ENCODE results near the gene PHC3. TPM values are rescaled to one million over a fixed set of nuclear protein-coding genes. Genes with fewer than 3 reads are reported as not detected.

PHC3 gene
- total RNA-seq, 2 donors from 2014 or later: 22.9 to 27.5 TPM

- H3K9ac ChIP-seq (ENCODE audit: extremely low read depth, low read length, poor library complexity, severe bottlenecking): no peak overlapping the region
- peaks cover 29% of the 10 kb centered on the region for H3K36me3 Mint-ChIP-seq (ENCODE audit: low read depth)
These were observed 32.5 kb downstream of the PHC3 start for GRCh38 chr3:170149016-170149415.

GRCh38 chr3:170145278-170145677, 36.3 kb downstream of the PHC3 start:
- no peak for TF ChIP-seq CTCF (conservative IDR thresholded peaks at IDR 0.05)
- H3K27me3 Mint-ChIP-seq (ENCODE audit: insufficient read depth): no peaks in the 10 kb centered on the region
- Histone ChIP-seq H3K4me1 (ENCODE audit: control insufficient read depth, insufficient read depth, low read length) (no peaks in the 10 kb centered on the region), H3K36me3 (ENCODE audit: control insufficient read depth, insufficient read depth, low read length) (peaks cover 29% of the 10 kb centered on the region), H3K27me3 (ENCODE audit: control insufficient read depth, insufficient read depth, low read length, poor library complexity, severe bottlenecking) (no peaks in the 10 kb centered on the region), H3K9me3 (ENCODE audit: control insufficient read depth, low read length) (no peaks in the 10 kb centered on the region), H3K4me3 (ENCODE audit: low read length) (no peak overlapping the region), H3K9ac (ENCODE audit: extremely low read depth, low read length, poor library complexity, severe bottlenecking) (no peak overlapping the region), H3K27ac (ENCODE audit: low read depth, low read length) (no peak overlapping the region)
- H3K27ac Mint-ChIP-seq: no peak overlapping the region
- peaks cover 30% of the 10 kb centered on the region for H3K36me3 Mint-ChIP-seq (ENCODE audit: low read depth)
- no peak for DNase-seq
- H3K9me3 Mint-ChIP-seq: no peaks in the 10 kb centered on the region
- no peak overlapping the region for H3K4me3 Mint-ChIP-seq
- 94 to 97% methylated on average over 4 of the region's 4 CpGs for WGBS, 2 experiments (ENCODE audit: insufficient coverage in 1 of 2, insufficient read length in 1 of 2)
- H3K4me1 Mint-ChIP-seq: no peaks in the 10 kb centered on the region

More at GRCh38 chr3:170149016-170149415, 32.5 kb downstream of the PHC3 start:
- Histone ChIP-seq H3K4me1 (ENCODE audit: control insufficient read depth, insufficient read depth, low read length) (no peaks in the 10 kb centered on the region), H3K9me3 (ENCODE audit: control insufficient read depth, low read length) (no peaks in the 10 kb centered on the region), H3K4me3 (ENCODE audit: low read length) (no peak overlapping the region), H3K27ac (ENCODE audit: low read depth, low read length) (no peak overlapping the region), H3K27me3 (ENCODE audit: control insufficient read depth, insufficient read depth, low read length, poor library complexity, severe bottlenecking) (no peaks in the 10 kb centered on the region), H3K36me3 (ENCODE audit: control insufficient read depth, insufficient read depth, low read length) (peaks cover 16% of the 10 kb centered on the region)
- 94 to 98% methylated on average over 5 of the region's 5 CpGs for WGBS, 2 experiments (ENCODE audit: insufficient coverage in 1 of 2, insufficient read length in 1 of 2)
- Mint-ChIP-seq H3K4me3 (no peak overlapping the region), H3K4me1 (peaks cover 3% of the 10 kb centered on the region), H3K27me3 (ENCODE audit: insufficient read depth) (no peaks in the 10 kb centered on the region), H3K27ac (no peak overlapping the region), H3K9me3 (no peaks in the 10 kb centered on the region)
- TF ChIP-seq CTCF (conservative IDR thresholded peaks at IDR 0.05): no peak
- DNase-seq: no peak

- Histone ChIP-seq H3K36me3 (ENCODE audit: control insufficient read depth, insufficient read depth, low read length) (peaks cover 25% of the 10 kb centered on the region), H3K4me1 (ENCODE audit: control insufficient read depth, insufficient read depth, low read length) (no peaks in the 10 kb centered on the region), H3K9ac (ENCODE audit: extremely low read depth, low read length, poor library complexity, severe bottlenecking) (no peak overlapping the region), H3K27ac (ENCODE audit: low read depth, low read length) (no peak overlapping the region), H3K4me3 (ENCODE audit: low read length) (no peak overlapping the region), H3K27me3 (ENCODE audit: control insufficient read depth, insufficient read depth, low read length, poor library complexity, severe bottlenecking) (no peaks in the 10 kb centered on the region), H3K9me3 (ENCODE audit: control insufficient read depth, low read length) (no peaks in the 10 kb centered on the region)
- Mint-ChIP-seq H3K4me1 (no peaks in the 10 kb centered on the region), H3K27ac (no peak overlapping the region), H3K4me3 (no peak overlapping the region), H3K36me3 (ENCODE audit: low read depth) (peaks cover 25% of the 10 kb centered on the region), H3K27me3 (ENCODE audit: insufficient read depth) (no peaks in the 10 kb centered on the region), H3K9me3 (no peaks in the 10 kb centered on the region)
- 87 to 95% methylated on average over 3 of the region's 3 CpGs for WGBS, 2 experiments (ENCODE audit: insufficient coverage in 1 of 2, insufficient read length in 1 of 2)
- TF ChIP-seq CTCF (conservative IDR thresholded peaks at IDR 0.05): no peak
- DNase-seq: no peak
These were observed 37.1 kb downstream of the PHC3 start for GRCh38 chr3:170144437-170144843.
